ENCODE measurements around the gene ICAM2. TPM values are rescaled to one million over a fixed set of nuclear protein-coding genes. Genes with fewer than 3 reads are reported as not detected.

The ICAM2 gene
- total RNA-seq, 1 experiment from 2014 or later: 0.33 TPM

DNA sequence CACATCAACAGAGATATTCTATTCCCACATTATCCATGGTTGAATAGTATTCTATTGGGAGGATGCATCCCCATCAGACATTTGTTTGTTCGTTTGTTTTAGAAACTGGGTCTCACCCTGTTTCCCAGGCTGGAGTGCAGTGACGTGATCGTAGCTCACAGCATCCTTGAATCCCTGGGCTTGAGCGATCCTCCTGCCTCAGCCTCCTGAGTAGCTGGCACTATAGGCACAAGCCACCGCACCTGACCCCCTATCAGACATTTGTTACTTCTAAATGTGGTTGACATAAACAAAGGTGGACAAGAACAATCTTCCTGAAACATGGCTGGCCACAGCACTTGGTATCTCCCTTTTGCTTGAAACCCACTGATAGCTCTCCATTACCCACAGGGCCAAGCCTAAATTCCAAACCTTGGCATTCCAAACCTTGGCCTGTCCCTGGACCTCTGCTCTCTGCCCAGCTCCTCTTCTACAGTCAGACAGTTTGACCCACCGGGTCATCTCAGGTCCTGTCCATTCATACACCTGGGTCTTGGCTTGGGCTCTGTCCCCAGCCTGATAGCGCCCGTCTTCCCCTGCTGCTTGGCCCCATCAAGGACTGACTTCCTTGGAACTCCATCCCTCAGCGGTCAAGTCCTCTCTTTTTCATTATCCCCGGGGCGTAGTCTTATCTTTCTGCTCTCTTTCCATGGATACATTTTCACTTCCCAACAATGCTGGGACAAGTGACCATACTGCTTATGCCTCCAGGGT is 23.8 kb downstream of the ICAM2 start (continued):
- TF ChIP-seq JUN (CRISPR knock-in tag; IDR thresholded peaks at IDR 0.05) (no peak), NR2C2 (CRISPR knock-in tag; IDR thresholded peaks at IDR 0.05) (no peak), NFE2L1 (CRISPR knock-in tag; IDR thresholded peaks at IDR 0.05) (no peak), MYBL2 (CRISPR knock-in tag; IDR thresholded peaks at IDR 0.05) (no peak), NR1H2 (CRISPR knock-in tag; IDR thresholded peaks at IDR 0.05) (no peak), ZNF232 (CRISPR knock-in tag; IDR thresholded peaks at IDR 0.05) (no peak)
- TF ChIP-seq, protein P1, sequence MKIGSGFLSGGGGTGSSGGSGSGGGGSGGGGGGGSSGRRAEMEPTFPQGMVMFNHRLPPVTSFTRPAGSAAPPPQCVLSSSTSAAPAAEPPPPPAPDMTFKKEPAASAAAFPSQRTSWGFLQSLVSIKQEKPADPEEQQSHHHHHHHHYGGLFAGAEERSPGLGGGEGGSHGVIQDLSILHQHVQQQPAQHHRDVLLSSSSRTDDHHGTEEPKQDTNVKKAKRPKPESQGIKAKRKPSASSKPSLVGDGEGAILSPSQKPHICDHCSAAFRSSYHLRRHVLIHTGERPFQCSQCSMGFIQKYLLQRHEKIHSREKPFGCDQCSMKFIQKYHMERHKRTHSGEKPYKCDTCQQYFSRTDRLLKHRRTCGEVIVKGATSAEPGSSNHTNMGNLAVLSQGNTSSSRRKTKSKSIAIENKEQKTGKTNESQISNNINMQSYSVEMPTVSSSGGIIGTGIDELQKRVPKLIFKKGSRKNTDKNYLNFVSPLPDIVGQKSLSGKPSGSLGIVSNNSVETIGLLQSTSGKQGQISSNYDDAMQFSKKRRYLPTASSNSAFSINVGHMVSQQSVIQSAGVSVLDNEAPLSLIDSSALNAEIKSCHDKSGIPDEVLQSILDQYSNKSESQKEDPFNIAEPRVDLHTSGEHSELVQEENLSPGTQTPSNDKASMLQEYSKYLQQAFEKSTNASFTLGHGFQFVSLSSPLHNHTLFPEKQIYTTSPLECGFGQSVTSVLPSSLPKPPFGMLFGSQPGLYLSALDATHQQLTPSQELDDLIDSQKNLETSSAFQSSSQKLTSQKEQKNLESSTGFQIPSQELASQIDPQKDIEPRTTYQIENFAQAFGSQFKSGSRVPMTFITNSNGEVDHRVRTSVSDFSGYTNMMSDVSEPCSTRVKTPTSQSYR (CRISPR knock-in tag; IDR thresholded peaks at IDR 0.05): no peak
- TF ChIP-seq, protein P2, sequence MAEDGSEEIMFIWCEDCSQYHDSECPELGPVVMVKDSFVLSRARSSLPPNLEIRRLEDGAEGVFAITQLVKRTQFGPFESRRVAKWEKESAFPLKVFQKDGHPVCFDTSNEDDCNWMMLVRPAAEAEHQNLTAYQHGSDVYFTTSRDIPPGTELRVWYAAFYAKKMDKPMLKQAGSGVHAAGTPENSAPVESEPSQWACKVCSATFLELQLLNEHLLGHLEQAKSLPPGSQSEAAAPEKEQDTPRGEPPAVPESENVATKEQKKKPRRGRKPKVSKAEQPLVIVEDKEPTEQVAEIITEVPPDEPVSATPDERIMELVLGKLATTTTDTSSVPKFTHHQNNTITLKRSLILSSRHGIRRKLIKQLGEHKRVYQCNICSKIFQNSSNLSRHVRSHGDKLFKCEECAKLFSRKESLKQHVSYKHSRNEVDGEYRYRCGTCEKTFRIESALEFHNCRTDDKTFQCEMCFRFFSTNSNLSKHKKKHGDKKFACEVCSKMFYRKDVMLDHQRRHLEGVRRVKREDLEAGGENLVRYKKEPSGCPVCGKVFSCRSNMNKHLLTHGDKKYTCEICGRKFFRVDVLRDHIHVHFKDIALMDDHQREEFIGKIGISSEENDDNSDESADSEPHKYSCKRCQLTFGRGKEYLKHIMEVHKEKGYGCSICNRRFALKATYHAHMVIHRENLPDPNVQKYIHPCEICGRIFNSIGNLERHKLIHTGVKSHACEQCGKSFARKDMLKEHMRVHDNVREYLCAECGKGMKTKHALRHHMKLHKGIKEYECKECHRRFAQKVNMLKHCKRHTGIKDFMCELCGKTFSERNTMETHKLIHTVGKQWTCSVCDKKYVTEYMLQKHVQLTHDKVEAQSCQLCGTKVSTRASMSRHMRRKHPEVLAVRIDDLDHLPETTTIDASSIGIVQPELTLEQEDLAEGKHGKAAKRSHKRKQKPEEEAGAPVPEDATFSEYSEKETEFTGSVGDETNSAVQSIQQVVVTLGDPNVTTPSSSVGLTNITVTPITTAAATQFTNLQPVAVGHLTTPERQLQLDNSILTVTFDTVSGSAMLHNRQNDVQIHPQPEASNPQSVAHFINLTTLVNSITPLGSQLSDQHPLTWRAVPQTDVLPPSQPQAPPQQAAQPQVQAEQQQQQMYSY (CRISPR knock-in tag; IDR thresholded peaks at IDR 0.05): no peak

DNA sequence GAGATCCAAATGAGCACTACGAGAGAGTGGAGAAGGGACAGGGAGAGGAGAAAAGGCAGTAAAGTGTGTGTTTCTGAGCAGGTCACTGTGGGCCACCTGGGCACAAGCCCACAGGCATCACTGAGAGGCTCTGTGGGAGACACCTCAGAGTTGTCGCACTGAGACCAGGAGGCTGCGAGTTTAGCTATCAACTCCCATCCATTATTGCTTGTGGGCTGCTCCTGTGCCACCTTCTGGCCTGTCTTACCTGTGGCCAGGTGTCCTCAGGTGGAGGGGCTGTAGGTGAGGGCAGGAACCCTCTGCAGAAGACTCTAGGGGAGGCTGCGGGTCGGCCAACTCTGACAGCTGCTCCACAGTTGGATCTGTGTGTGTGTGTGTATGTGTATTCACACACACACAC is 24.8 kb downstream of the ICAM2 start:
- Mint-ChIP-seq H3K4me3 (no peak overlapping the region), H3K27me3 (ENCODE audit: low read depth) (peaks cover 49% of the 10 kb centered on the region), H3K36me3 (no peaks in the 10 kb centered on the region), H3K4me1 (peaks cover 16% of the 10 kb centered on the region), H3K27ac (no peak overlapping the region), H3K9me3 (no peaks in the 10 kb centered on the region)
- POLR2A ChIA-PET: no interaction called here
- ATAC-seq (no peak), DNase-seq (ENCODE audit: low spot score) (no peak)
- CTCF ChIA-PET: interaction anchor here (1.1 to 8.7 kb wide), 5 partner anchors 10 to 77 kb away, joined by 3 to 46 read pairs (median 7); partner anchors contain the start of gene GH1
- TF ChIP-seq FOXJ3 (CRISPR knock-in tag; IDR thresholded peaks at IDR 0.05; ENCODE audit: borderline replicate concordance): no peak
- TF ChIP-seq TEAD1 (CRISPR knock-in tag; IDR thresholded peaks at IDR 0.05): no peak
- no peak for TF ChIP-seq NR3C1 (CRISPR knock-in tag; conservative IDR thresholded peaks at IDR 0.05; ENCODE audit: low read depth)
- TF ChIP-seq TEAD4 (CRISPR knock-in tag; IDR thresholded peaks at IDR 0.05): no peak
- TF ChIP-seq, protein P3, sequence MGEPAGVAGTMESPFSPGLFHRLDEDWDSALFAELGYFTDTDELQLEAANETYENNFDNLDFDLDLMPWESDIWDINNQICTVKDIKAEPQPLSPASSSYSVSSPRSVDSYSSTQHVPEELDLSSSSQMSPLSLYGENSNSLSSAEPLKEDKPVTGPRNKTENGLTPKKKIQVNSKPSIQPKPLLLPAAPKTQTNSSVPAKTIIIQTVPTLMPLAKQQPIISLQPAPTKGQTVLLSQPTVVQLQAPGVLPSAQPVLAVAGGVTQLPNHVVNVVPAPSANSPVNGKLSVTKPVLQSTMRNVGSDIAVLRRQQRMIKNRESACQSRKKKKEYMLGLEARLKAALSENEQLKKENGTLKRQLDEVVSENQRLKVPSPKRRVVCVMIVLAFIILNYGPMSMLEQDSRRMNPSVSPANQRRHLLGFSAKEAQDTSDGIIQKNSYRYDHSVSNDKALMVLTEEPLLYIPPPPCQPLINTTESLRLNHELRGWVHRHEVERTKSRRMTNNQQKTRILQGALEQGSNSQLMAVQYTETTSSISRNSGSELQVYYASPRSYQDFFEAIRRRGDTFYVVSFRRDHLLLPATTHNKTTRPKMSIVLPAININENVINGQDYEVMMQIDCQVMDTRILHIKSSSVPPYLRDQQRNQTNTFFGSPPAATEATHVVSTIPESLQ (CRISPR knock-in tag; IDR thresholded peaks at IDR 0.05): no peak
- TF ChIP-seq ZNF219 (CRISPR knock-in tag; IDR thresholded peaks at IDR 0.05; ENCODE audit: borderline replicate concordance): no peak
- TF ChIP-seq ZNF263 (CRISPR knock-in tag; IDR thresholded peaks at IDR 0.05; ENCODE audit: low read depth): no peak
- TF ChIP-seq NR2C2 (CRISPR knock-in tag; IDR thresholded peaks at IDR 0.05): no peak
- TF ChIP-seq KAT7 (CRISPR knock-in tag; IDR thresholded peaks at IDR 0.05; ENCODE audit: borderline replicate concordance): no peak
